Naive thymus-derived CD4-positive, alpha-beta T cell (primary cell): ENCODE results near the gene HOXD8. TPM values are rescaled to one million over a fixed set of nuclear protein-coding genes. Genes with fewer than 3 reads are reported as not detected.

Experiments used
- ATAC-seq: fragments of 150-1000 bp; cut with Tn5 transposase; 2 replicates; pipeline ENCODE4 v1.10.0; 2021; ENCODE audit warnings: mild to moderate bottlenecking, moderate library complexity
- CTCF ChIA-PET: fragments of 350-600 bp; sonication (Branson Sonifier 250); formaldehyde crosslinking; loops from one replicate; lab custom pipeline; 2021; ENCODE audit warnings: antibody characterized with exemption; lab: Charles Lee
- POLR2A ChIA-PET: fragments of 350-600 bp; sonication (Branson Sonifier 250); formaldehyde crosslinking; loops from one replicate; lab custom pipeline; 2021; ENCODE audit warnings: antibody characterized with exemption, inconsistent platforms; lab: Charles Lee
- DNase-seq, 9 donors: peaks; one replicate each; pipeline versions ENCODE4 v3.0.0 to v3.0.0-alpha.2; 2020 to 2022; ENCODE audit warnings: mixed read lengths in 1 of 9
- H3K27ac ChIP-seq: one replicate; pipeline ENCODE4 v1.7.0; 2013; ENCODE audit warnings: mild to moderate bottlenecking, low read depth, low read length, moderate library complexity
- H3K27me3 ChIP-seq, 2 donors: one replicate each; pipeline ENCODE4 v1.7.0; 2013; ENCODE audit warnings: low read length in 2 of 2, mild to moderate bottlenecking in 2 of 2, moderate library complexity in 2 of 2; ENCODE audit not compliant: control insufficient read depth in 2 of 2, insufficient read depth in 2 of 2
- H3K36me3 ChIP-seq, 3 experiments: 1 replicate in 2 of 3; 2 replicates in 1 of 3; pipeline ENCODE4 v1.7.0; 2013; ENCODE audit warnings: low read length in 3 of 3, mild to moderate bottlenecking in 3 of 3, moderate library complexity in 1 of 3; ENCODE audit not compliant: insufficient read depth in 3 of 3, control insufficient read depth in 2 of 3
- H3K4me1 ChIP-seq, 2 donors: one replicate each; pipeline ENCODE4 v1.7.0; 2013; ENCODE audit warnings: low read length in 2 of 2, mild to moderate bottlenecking in 2 of 2, moderate library complexity in 1 of 2; ENCODE audit not compliant: control insufficient read depth in 2 of 2, insufficient read depth in 2 of 2
- H3K4me3 ChIP-seq: 2 replicates; pipeline ENCODE4 v1.7.0; 2013; ENCODE audit warnings: mild to moderate bottlenecking, low read length
- H3K9me3 ChIP-seq, 3 experiments: 1 replicate in 2 of 3; 2 replicates in 1 of 3; pipeline ENCODE4 v1.7.0; 2013; ENCODE audit warnings: low read length in 3 of 3; ENCODE audit not compliant: control insufficient read depth in 2 of 3
- H3K27ac Mint-ChIP-seq, 9 donors: one replicate each; pipeline ENCODE4 v1.8.0; 2020 to 2022; ENCODE audit warnings: mixed read lengths in 9 of 9, mild to moderate bottlenecking in 8 of 9, moderate library complexity in 5 of 9, inconsistent platforms in 2 of 9
- H3K27me3 Mint-ChIP-seq, 5 donors: one replicate each; pipeline ENCODE4 v1.8.0; 2021 to 2022; ENCODE audit warnings: mixed read lengths in 5 of 5, mild to moderate bottlenecking in 1 of 5
- H3K36me3 Mint-ChIP-seq, 5 donors: one replicate each; pipeline ENCODE4 v1.8.0; 2020 to 2022; ENCODE audit warnings: mixed read lengths in 5 of 5, mild to moderate bottlenecking in 3 of 5, inconsistent platforms in 1 of 5
- H3K4me1 Mint-ChIP-seq, 7 donors: one replicate each; pipeline ENCODE4 v1.8.0; 2020 to 2022; ENCODE audit warnings: mixed read lengths in 7 of 7, mild to moderate bottlenecking in 3 of 7, inconsistent platforms in 1 of 7
- H3K4me3 Mint-ChIP-seq, 10 donors: one replicate each; pipeline ENCODE4 v1.8.0; 2020 to 2022; ENCODE audit warnings: mild to moderate bottlenecking in 10 of 10, mixed read lengths in 10 of 10, moderate library complexity in 6 of 10, inconsistent platforms in 2 of 10
- H3K9me3 Mint-ChIP-seq, 11 donors: one replicate each; pipeline ENCODE4 v1.8.0; 2020 to 2022; ENCODE audit warnings: mixed read lengths in 11 of 11, mild to moderate bottlenecking in 4 of 11, inconsistent platforms in 1 of 11, moderate library complexity in 1 of 11
- intact Hi-C, 2 donors: fragments of 100-400 bp; cut with micrococcal nuclease; formaldehyde crosslinking; loops; one replicate each; pipeline ENCODE4 v1.15.1; 2023
- polyA plus RNA-seq, 2 donors: library from polyadenylated mRNA; unstranded; fragments of 300-500 nt; fragmentation: Illumina TruSeq; gene quantifications; one replicate each; pipeline ENCODE4 v1.2.3, GENCODE V29; 2021
- total RNA-seq, 6 experiments: library from RNA in 5 of 6; stranded (reverse) in 5 of 6; gene quantifications; 1 replicate in 5 of 6; 2 replicates in 1 of 6; pipeline ENCODE4 v1.2.3 and lab custom pipeline; 2021 to 2026

Gene HOXD8
- total and polyA plus RNA-seq, 7 experiments from 2014 or later = not detected

- Histone ChIP-seq H3K36me3 (no peaks in the 10 kb centered on the region), H3K27ac (no peak overlapping the region), H3K4me3 (no peak overlapping the region), H3K4me1 (peaks cover 13 to 15% of the 10 kb centered on the region in 2 donors), H3K27me3 (peaks cover 27 to 56% of the 10 kb centered on the region in 2 donors), H3K9me3 (no peaks in the 10 kb centered on the region)
- Mint-ChIP-seq H3K9me3 (peaks cover 0 to 19% (median 2%) of the 10 kb centered on the region in 11 donors), H3K27ac (no peak overlapping the region), H3K4me3 (no peak overlapping the region), H3K36me3 (peaks cover 0 to 5% (median 2%) of the 10 kb centered on the region in 5 donors), H3K4me1 (peaks cover 23 to 42% (median 30%) of the 10 kb centered on the region in 7 donors), H3K27me3 (peaks cover 85 to 95% (median 90%) of the 10 kb centered on the region in 5 donors)
- intact Hi-C loops = no loop called here
- ChIA-PET POLR2A (no interaction called here), CTCF (no interaction called here)
- no peak for ATAC-seq
- DNase-seq = no peak
These were observed 28.2 kb upstream of the HOXD8 start for GRCh38 chr2:176101216-176101830.

GRCh38 chr2:176101842-176102241 lies 27.7 kb upstream of the HOXD8 start:
- Histone ChIP-seq H3K27me3 (peaks cover 22 to 53% of the 10 kb centered on the region in 2 donors), H3K27ac (no peak overlapping the region), H3K36me3 (no peaks in the 10 kb centered on the region), H3K9me3 (no peaks in the 10 kb centered on the region), H3K4me3 (no peak overlapping the region), H3K4me1 (peaks cover 7 to 17% of the 10 kb centered on the region in 2 donors)
- Mint-ChIP-seq H3K27me3 (peaks cover 83 to 92% (median 88%) of the 10 kb centered on the region in 5 donors), H3K9me3 (peaks cover 0 to 20% (median 2%) of the 10 kb centered on the region in 11 donors), H3K27ac (no peak overlapping the region), H3K36me3 (peaks cover 0 to 5% (median 3%) of the 10 kb centered on the region in 5 donors), H3K4me3 (no peak overlapping the region), H3K4me1 (peaks cover 19 to 39% (median 27%) of the 10 kb centered on the region in 7 donors)
- ChIA-PET CTCF (no interaction called here), POLR2A (no interaction called here)
- DNase-seq = peak in 1 of 9 donors; percentile 12
- intact Hi-C loops = no loop called here
- no peak for ATAC-seq

DNA sequence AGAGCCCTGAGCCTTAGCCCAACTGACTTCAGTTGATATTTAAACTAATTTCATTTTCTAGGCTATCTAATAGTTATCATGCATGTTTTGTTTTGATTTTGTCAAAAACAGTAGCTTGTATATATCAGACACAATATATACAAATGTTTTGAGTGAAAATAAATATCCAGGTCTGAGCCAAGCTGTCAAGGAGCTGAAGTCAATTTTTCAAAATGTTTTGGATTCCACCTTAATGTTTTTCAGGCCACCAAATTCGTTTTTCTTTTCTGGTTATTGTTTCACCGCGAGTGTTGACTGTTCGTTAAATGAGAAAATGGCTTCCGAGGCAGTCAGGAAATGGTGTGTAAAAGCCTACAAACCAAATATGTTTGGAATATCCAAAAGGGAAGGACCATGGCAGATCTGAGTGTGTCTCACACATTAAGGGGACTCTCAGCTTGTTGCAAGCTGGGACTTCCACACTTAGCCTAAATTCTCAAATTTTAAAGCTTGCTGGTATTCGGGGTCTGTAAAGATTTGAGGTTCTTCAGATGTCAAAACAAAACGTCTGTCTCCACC lies 27.1 kb upstream of the HOXD8 start:
- no peaks in the 10 kb centered on the region for H3K36me3 ChIP-seq
- Mint-ChIP-seq H3K9me3 (peaks cover 0 to 20% (median 2%) of the 10 kb centered on the region in 11 donors), H3K27ac (no peak overlapping the region), H3K36me3 (peaks cover 0 to 5% (median 3%) of the 10 kb centered on the region in 5 donors), H3K4me3 (peak overlapping the region in 1 of 10 donors; percentile 3), H3K27me3 (peaks cover 81 to 92% (median 87%) of the 10 kb centered on the region in 5 donors), H3K4me1 (peaks cover 18 to 38% (median 25%) of the 10 kb centered on the region in 7 donors)
- DNase-seq (no peak), ATAC-seq (no peak)
- H3K4me3 ChIP-seq = no peak overlapping the region
- intact Hi-C loops = no loop called here
- no peak overlapping the region for H3K27ac ChIP-seq
- CTCF ChIA-PET = no interaction called here
- POLR2A ChIA-PET = interaction anchor here (1.0 kb wide), 1 partner anchor 26 kb away, joined by 3 read pairs; no protein-coding TSS in a partner anchor
- H3K4me1 ChIP-seq = peaks cover 2 to 15% of the 10 kb centered on the region in 2 donors
- peaks cover 17 to 56% of the 10 kb centered on the region in 2 donors for H3K27me3 ChIP-seq
- H3K9me3 ChIP-seq = no peaks in the 10 kb centered on the region

DNA sequence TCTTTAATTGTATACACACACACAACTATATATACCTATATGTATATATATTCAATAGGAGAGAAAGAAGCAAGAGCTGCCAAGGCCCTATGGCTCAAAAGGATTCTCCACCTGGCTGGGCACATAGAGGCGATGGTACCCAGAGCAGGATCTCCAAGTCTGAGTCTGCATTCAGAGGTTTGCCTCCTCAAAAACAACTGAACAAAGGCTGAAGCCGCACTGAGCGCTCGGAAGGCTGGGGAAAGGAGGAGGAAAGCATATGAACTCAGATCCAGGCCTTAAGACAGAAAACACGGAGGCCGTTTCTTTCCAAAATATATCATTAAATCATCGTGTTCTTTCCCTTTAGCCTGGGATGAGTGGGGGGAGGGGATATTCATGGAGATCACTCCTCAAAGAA lies 26.3 kb upstream of the HOXD8 start:
- H3K4me1 ChIP-seq = peaks cover 0 to 14% of the 10 kb centered on the region in 2 donors
- POLR2A ChIA-PET = interaction anchor here (1.0 kb wide), 1 partner anchor 25 kb away, joined by 3 read pairs; no protein-coding TSS in a partner anchor
- H3K36me3 ChIP-seq = no peaks in the 10 kb centered on the region
- H3K4me1 Mint-ChIP-seq = peaks cover 13 to 31% (median 18%) of the 10 kb centered on the region in 7 donors
- ATAC-seq (no peak), DNase-seq (no peak)
- H3K27me3 ChIP-seq = peaks cover 13 to 52% of the 10 kb centered on the region in 2 donors
- no peak overlapping the region for H3K4me3 ChIP-seq
- no peak overlapping the region for H3K27ac Mint-ChIP-seq
- CTCF ChIA-PET = no interaction called here
- peaks cover 0 to 5% (median 3%) of the 10 kb centered on the region in 5 donors for H3K36me3 Mint-ChIP-seq
- no peak overlapping the region for H3K27ac ChIP-seq
- peaks cover 0 to 20% (median 2%) of the 10 kb centered on the region in 11 donors for H3K9me3 Mint-ChIP-seq
- H3K4me3 Mint-ChIP-seq = peak overlapping the region in 1 of 10 donors; percentile 1
- intact Hi-C loops = no loop called here
- H3K27me3 Mint-ChIP-seq = peaks cover 73 to 85% (median 79%) of the 10 kb centered on the region in 5 donors
- H3K9me3 ChIP-seq = no peaks in the 10 kb centered on the region

DNA sequence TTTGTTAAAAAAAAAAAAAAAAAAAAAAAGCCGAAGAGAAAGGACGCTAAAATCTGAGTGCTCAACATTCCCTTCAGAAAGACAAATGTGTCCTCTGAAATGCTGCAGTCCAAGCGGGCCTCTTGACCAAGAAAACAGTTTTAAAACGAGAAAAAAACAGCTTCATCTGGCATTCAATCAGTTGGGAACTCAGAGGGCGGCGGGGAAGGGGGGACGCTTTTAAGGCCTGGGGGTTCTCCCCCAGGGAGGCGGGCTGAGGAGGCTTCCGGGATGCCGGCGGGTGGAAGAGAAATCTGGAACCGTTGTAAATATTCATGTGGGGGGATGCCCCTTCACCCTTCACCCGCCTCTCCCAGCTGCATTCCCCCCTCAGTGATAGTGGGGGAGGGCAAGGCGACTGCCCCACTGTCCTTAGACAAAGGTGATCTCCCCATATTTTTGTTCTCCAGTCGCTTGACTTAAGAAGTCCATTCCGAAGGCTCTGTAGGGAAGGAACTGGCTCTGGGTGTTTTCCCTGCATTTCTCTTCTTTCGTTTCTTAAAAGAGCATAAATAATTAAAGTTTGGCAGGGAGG lies 25.7 kb upstream of the HOXD8 start:
- H3K9me3 Mint-ChIP-seq = peaks cover 0 to 20% (median 2%) of the 10 kb centered on the region in 11 donors
- H3K4me1 ChIP-seq = peaks cover 0 to 14% of the 10 kb centered on the region in 2 donors
- ATAC-seq = no peak
- H3K27ac ChIP-seq = no peak overlapping the region
- CTCF ChIA-PET = no interaction called here
- H3K36me3 Mint-ChIP-seq = peaks cover 0 to 7% (median 4%) of the 10 kb centered on the region in 5 donors
- no peaks in the 10 kb centered on the region for H3K36me3 ChIP-seq
- H3K4me1 Mint-ChIP-seq = peaks cover 14 to 37% (median 20%) of the 10 kb centered on the region in 7 donors
- intact Hi-C loops = no loop called here
- no peak for DNase-seq
- peak overlapping the region in 2 of 10 donors; percentile 14 to 23 for H3K4me3 Mint-ChIP-seq
- peaks cover 8 to 52% of the 10 kb centered on the region in 2 donors for H3K27me3 ChIP-seq
- peak overlapping the region in 1 of 9 donors; percentile 11 for H3K27ac Mint-ChIP-seq
- peaks cover 74 to 86% (median 79%) of the 10 kb centered on the region in 5 donors for H3K27me3 Mint-ChIP-seq
- POLR2A ChIA-PET = no interaction called here
- H3K9me3 ChIP-seq = no peaks in the 10 kb centered on the region
- no peak overlapping the region for H3K4me3 ChIP-seq

DNA sequence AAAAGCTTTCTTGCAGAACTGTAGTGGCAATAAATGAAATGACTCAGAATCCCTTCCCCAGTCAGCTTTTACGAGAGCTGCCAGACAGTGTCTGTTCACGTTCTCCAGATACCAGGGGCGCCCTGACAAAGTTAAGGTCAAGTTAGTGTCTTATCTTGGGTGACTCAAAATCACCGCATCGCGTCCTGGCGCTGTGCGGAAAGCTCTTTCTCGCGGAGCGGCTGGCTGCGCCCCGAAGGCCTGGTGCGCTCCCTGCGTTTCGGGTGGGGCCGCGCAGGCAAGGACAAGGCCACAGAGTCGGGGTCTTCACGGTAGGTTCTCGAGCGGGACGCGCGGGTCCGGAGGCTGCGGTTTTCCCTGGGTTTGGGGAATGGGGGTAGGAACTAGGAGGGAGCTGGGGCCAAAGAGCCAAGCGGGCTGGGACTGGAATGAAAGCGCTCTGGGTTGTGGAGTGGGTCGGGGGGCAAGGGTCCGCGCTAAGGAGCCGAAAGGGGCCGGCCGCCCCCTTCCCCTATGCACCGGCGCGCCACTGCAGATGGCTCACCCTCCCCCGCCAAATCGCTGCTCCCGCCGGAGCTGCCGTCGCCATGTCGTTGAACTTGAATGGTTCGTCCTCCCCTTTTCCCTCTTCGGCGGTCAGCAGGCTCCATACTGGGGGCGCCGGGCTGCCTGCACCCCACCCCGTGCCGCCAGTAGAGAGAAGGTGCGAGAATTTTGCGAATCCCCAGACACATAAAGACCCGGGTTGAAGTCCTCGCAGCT lies 25.0 kb upstream of the HOXD8 start:
- no peak overlapping the region for H3K4me3 ChIP-seq
- ATAC-seq (no peak), DNase-seq (peak in 1 of 9 donors; percentile 20)
- Mint-ChIP-seq H3K4me1 (peaks cover 16 to 44% (median 27%) of the 10 kb centered on the region in 7 donors), H3K9me3 (peaks cover 0 to 24% (median 5%) of the 10 kb centered on the region in 11 donors), H3K36me3 (peaks cover 0 to 12% (median 6%) of the 10 kb centered on the region in 5 donors), H3K27me3 (peaks cover 74 to 86% (median 79%) of the 10 kb centered on the region in 5 donors), H3K4me3 (peak overlapping the region in 6 of 10 donors; percentile 14 to 44 (median 20)), H3K27ac (peak overlapping the region in 2 of 9 donors; percentile 11 to 81)
- H3K9me3 ChIP-seq = peaks cover 0 to 5% (median 0%) of the 10 kb centered on the region in 3 experiments
- intact Hi-C loops = no loop called here
- peaks cover 0 to 18% of the 10 kb centered on the region in 2 donors for H3K4me1 ChIP-seq
- H3K36me3 ChIP-seq = no peaks in the 10 kb centered on the region
- no peak overlapping the region for H3K27ac ChIP-seq
- H3K27me3 ChIP-seq = peaks cover 12 to 59% of the 10 kb centered on the region in 2 donors
- ChIA-PET POLR2A (interaction anchor here (0.6 kb wide), 1 partner anchor 1200 kb away, joined by 3 read pairs; no protein-coding TSS in a partner anchor), CTCF (no interaction called here)
